HG03108 (cell line): ENCODE results near the gene KRTAP10-2.
"Not testable (repeated sequence)": the region's sequence is repeated elsewhere in the genome, so short reads cannot be mapped to it uniquely, and the experiment has no call there.

Experiments
- ATAC-seq: cut with Tn5 transposase; IDR thresholded peaks from one replicate; pipeline ENCODE4 v1.9.1; 2021; ENCODE audit warnings: moderate library complexity; ENCODE audit not compliant: unreplicated experiment

The KRTAP10-2 gene

GRCh38 chr21:44503006-44503889, 48.1 kb downstream of the KRTAP10-2 start:
- not testable (repeated sequence) for ATAC-seq

GRCh38 chr21:44502171-44502958, 48.9 kb downstream of the KRTAP10-2 start:
- ATAC-seq, result no peak
